HepG2 (cell line): ENCODE measurements around the gene SSBP2. TPM values are rescaled to one million over a fixed set of nuclear protein-coding genes. Genes with fewer than 3 reads are reported as not detected.

ENCODE experiments used
- BHLHE40 ChIP-seq: IDR thresholded peaks from 2 replicates; pipeline ENCODE4 v1.6.1; 2011; ENCODE audit warnings: low read length, improper control_type of control experiment
- CC2D1A ChIP-seq: sonication (generic); formaldehyde crosslinking; IDR thresholded peaks from 2 replicates; pipeline ENCODE4 v1.8.1; 2023; ENCODE audit warnings: mild to moderate bottlenecking, missing genetic modification reagents
- CEBPB ChIP-seq: IDR thresholded peaks from 2 replicates; pipeline ENCODE4 v1.6.1; 2011; ENCODE audit warnings: low read depth, low read length, improper control_type of control experiment, borderline replicate concordance
- CREB1 ChIP-seq, 2 experiments: fragments of 450-650 bp in 1 of 2; IDR thresholded peaks; 2 replicates each; pipeline ENCODE4 v1.6.1; 2016 to 2017; ENCODE audit warnings: control low read depth in 1 of 2, mild to moderate bottlenecking in 1 of 2, missing compliant biosample characterization in 1 of 2, missing genetic modification characterization in 1 of 2
- ELF4 ChIP-seq: sonication (generic); formaldehyde crosslinking; IDR thresholded peaks from 2 replicates; pipeline ENCODE4 v1.5.0; 2020; ENCODE audit warnings: missing genetic modification reagents, mild to moderate bottlenecking, moderate library complexity, borderline replicate concordance
- FOXC1 ChIP-seq: sonication (generic); formaldehyde crosslinking; IDR thresholded peaks from 2 replicates; pipeline ENCODE4 v1.8.0; 2022; ENCODE audit warnings: mild to moderate bottlenecking, missing genetic modification reagents, borderline replicate concordance
- FOXO1 ChIP-seq: sonication (generic); formaldehyde crosslinking; IDR thresholded peaks from 2 replicates; pipeline ENCODE4 v1.4.0; 2020; ENCODE audit warnings: missing genetic modification reagents
- GFI1 ChIP-seq: sonication (generic); formaldehyde crosslinking; IDR thresholded peaks from 2 replicates; pipeline ENCODE4 v1.5.0; 2020; ENCODE audit warnings: missing genetic modification reagents, mild to moderate bottlenecking, borderline replicate concordance
- MXD4 ChIP-seq: IDR thresholded peaks from 2 replicates; pipeline ENCODE4 v1.6.1; 2016; ENCODE audit warnings: mild to moderate bottlenecking, missing biosample characterization, missing genetic modification reagents
- NAIF1 ChIP-seq: sonication (generic); formaldehyde crosslinking; IDR thresholded peaks from 2 replicates; pipeline ENCODE4 v1.5.0; 2020; ENCODE audit warnings: mild to moderate bottlenecking, missing genetic modification reagents, borderline replicate concordance
- POLR2AphosphoS2 ChIP-seq: IDR thresholded peaks from 2 replicates; pipeline ENCODE4 v1.6.1; 2011; ENCODE audit warnings: low read depth, low read length, improper control_type of control experiment
- RXRB ChIP-seq: IDR thresholded peaks from 2 replicates; pipeline ENCODE4 v1.6.1; 2016; ENCODE audit warnings: borderline replicate concordance, missing genetic modification reagents, missing compliant biosample characterization
- SSRP1 ChIP-seq: IDR thresholded peaks from 2 replicates; pipeline ENCODE4 v1.6.1; 2016; ENCODE audit warnings: control low read depth
- U2AF2 ChIP-seq: fragments of 200-400 bp; formaldehyde crosslinking; IDR thresholded peaks from 2 replicates; pipeline ENCODE4 v1.6.1; 2017; ENCODE audit warnings: low read depth, mild to moderate bottlenecking, low read length
- ZNF549 ChIP-seq: sonication (generic); formaldehyde crosslinking; IDR thresholded peaks from 2 replicates; pipeline ENCODE4 v1.5.0; 2020; ENCODE audit warnings: missing genetic modification reagents
- ZNF598 ChIP-seq: sonication (generic); formaldehyde crosslinking; IDR thresholded peaks from 2 replicates; pipeline ENCODE4 v1.5.1; 2020; ENCODE audit warnings: mild to moderate bottlenecking, missing genetic modification reagents, borderline replicate concordance
- ZNF777 ChIP-seq: sonication (generic); formaldehyde crosslinking; IDR thresholded peaks from 2 replicates; pipeline ENCODE4 v1.4.0; 2020; ENCODE audit warnings: missing genetic modification reagents
- ZNF878 ChIP-seq: sonication (generic); formaldehyde crosslinking; IDR thresholded peaks from 2 replicates; pipeline ENCODE4 v1.8.1; 2023; ENCODE audit warnings: mild to moderate bottlenecking, missing genetic modification reagents, moderate library complexity
- polyA plus RNA-seq, 8 experiments: library from polyadenylated mRNA; depleted of rRNA in 3 of 8; stranded (reverse) in 7 of 8; unstranded in 1 of 8; fragments of >200 nt; fragmentation: Illumina TruSeq in 4 of 8; extraction: Trizol in 4 of 8; gene quantifications; 2 replicates each; pipeline versions ENCODE4 v1.2.1 to v1.2.3, GENCODE V29; 2011 to 2016; ENCODE audit warnings: low read depth in 4 of 8, missing spikeins in 1 of 8, mixed read lengths in 1 of 8; ENCODE audit not compliant: insufficient read depth in 1 of 8
- total RNA-seq, 5 experiments: library from RNA; depleted of rRNA; stranded (reverse); fragments of >200 nt; fragmentation: Illumina TruSeq; extraction: Trizol; gene quantifications; 2 replicates each; pipeline ENCODE4 v1.2.3, GENCODE V29; 2016; ENCODE audit warnings: low read depth in 1 of 5
- TF ChIP-seq, protein P1 (sequence below): sonication (generic); formaldehyde crosslinking; IDR thresholded peaks from 2 replicates; pipeline ENCODE4 v1.8.0; 2022; ENCODE audit warnings: mild to moderate bottlenecking, missing genetic modification reagents, moderate library complexity
- TF ChIP-seq, protein P2 (sequence below): sonication (generic); formaldehyde crosslinking; IDR thresholded peaks from 2 replicates; pipeline ENCODE4 v1.5.1; 2020; ENCODE audit warnings: missing genetic modification reagents, mild to moderate bottlenecking, borderline replicate concordance
- TF ChIP-seq, protein P3 (sequence below): sonication (generic); formaldehyde crosslinking; IDR thresholded peaks from 2 replicates; pipeline ENCODE4 v1.4.0; 2020; ENCODE audit warnings: mild to moderate bottlenecking, missing genetic modification reagents
- TF ChIP-seq, protein P4 (sequence below): sonication (generic); formaldehyde crosslinking; IDR thresholded peaks from 2 replicates; pipeline ENCODE4 v1.4.0; 2020; ENCODE audit warnings: mild to moderate bottlenecking, low read depth, missing genetic modification reagents
- TF ChIP-seq, protein P5 (sequence below): sonication (generic); formaldehyde crosslinking; IDR thresholded peaks from 2 replicates; pipeline ENCODE4 v1.4.0; 2020; ENCODE audit warnings: low read depth, mild to moderate bottlenecking, missing genetic modification reagents
- TF ChIP-seq, protein P6 (sequence below): sonication (generic); formaldehyde crosslinking; IDR thresholded peaks from 2 replicates; pipeline ENCODE4 v1.9.0; 2022; ENCODE audit warnings: missing genetic modification reagents, mild to moderate bottlenecking, borderline replicate concordance

The SSBP2 gene
- total and polyA plus RNA-seq, 2 of the 13 experiments (the other 11 are each of a cell fraction or from before 2014, with no cell fraction given): 0.16 TPM; not detected in 1

DNA sequence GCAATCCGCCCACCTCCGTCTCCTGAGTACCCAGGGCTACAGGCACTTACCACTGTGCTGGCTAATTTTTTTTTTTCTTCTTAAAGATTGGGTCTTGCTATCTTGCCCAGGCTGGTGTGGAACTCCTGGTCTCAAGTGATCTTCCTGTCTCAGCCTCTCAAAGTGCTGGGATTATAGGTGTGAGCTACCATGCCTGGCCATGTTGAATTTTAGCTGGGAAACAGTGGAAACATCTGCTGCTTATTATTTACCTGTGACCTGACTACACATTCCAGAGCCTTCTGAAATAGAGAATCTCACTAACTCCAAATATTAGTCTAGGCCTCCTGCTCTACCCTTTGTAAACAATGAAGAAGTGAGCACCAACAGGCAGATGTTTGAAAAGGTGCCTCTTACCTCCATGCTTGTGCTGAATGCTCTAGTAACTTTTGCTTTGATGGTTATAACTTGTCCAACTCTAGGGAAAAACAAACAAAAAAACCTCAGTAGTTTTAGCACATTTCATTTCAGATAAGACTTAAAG is 379.5 kb downstream of the SSBP2 start (continued):
- TF ChIP-seq FOXC1 (CRISPR knock-in tag): no peak
- TF ChIP-seq, protein P1, sequence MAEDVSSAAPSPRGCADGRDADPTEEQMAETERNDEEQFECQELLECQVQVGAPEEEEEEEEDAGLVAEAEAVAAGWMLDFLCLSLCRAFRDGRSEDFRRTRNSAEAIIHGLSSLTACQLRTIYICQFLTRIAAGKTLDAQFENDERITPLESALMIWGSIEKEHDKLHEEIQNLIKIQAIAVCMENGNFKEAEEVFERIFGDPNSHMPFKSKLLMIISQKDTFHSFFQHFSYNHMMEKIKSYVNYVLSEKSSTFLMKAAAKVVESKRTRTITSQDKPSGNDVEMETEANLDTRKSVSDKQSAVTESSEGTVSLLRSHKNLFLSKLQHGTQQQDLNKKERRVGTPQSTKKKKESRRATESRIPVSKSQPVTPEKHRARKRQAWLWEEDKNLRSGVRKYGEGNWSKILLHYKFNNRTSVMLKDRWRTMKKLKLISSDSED (CRISPR knock-in tag): no peak
- TF ChIP-seq CEBPB: no peak
- TF ChIP-seq ZNF878 (CRISPR knock-in tag): peak; percentile 75; the same call in 1 of the 2 replicates
- TF ChIP-seq POLR2AphosphoS2: no peak
- TF ChIP-seq, protein P2, sequence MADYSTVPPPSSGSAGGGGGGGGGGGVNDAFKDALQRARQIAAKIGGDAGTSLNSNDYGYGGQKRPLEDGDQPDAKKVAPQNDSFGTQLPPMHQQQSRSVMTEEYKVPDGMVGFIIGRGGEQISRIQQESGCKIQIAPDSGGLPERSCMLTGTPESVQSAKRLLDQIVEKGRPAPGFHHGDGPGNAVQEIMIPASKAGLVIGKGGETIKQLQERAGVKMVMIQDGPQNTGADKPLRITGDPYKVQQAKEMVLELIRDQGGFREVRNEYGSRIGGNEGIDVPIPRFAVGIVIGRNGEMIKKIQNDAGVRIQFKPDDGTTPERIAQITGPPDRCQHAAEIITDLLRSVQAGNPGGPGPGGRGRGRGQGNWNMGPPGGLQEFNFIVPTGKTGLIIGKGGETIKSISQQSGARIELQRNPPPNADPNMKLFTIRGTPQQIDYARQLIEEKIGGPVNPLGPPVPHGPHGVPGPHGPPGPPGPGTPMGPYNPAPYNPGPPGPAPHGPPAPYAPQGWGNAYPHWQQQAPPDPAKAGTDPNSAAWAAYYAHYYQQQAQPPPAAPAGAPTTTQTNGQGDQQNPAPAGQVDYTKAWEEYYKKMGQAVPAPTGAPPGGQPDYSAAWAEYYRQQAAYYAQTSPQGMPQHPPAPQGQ (CRISPR knock-in tag): no peak
- TF ChIP-seq SSRP1 (CRISPR knock-in tag): no peak
- no peak for TF ChIP-seq ZNF598
- peak; percentile 83 for TF ChIP-seq RXRB
- TF ChIP-seq, protein P3, sequence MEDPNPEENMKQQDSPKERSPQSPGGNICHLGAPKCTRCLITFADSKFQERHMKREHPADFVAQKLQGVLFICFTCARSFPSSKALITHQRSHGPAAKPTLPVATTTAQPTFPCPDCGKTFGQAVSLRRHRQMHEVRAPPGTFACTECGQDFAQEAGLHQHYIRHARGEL (CRISPR knock-in tag): no peak
- no peak for TF ChIP-seq ZNF549
- TF ChIP-seq, protein P4, sequence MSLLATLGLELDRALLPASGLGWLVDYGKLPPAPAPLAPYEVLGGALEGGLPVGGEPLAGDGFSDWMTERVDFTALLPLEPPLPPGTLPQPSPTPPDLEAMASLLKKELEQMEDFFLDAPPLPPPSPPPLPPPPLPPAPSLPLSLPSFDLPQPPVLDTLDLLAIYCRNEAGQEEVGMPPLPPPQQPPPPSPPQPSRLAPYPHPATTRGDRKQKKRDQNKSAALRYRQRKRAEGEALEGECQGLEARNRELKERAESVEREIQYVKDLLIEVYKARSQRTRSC (CRISPR knock-in tag): no peak
- no peak for TF ChIP-seq BHLHE40
- TF ChIP-seq MXD4 (CRISPR knock-in tag): no peak
- no peak for TF ChIP-seq ELF4 (CRISPR knock-in tag)
- TF ChIP-seq ZNF777 (CRISPR knock-in tag): no peak
- TF ChIP-seq CREB1 (IDR thresholded peaks at IDR 0.05): no peak
- peak; percentile 62 for TF ChIP-seq CREB1 (CRISPR knock-in tag; IDR thresholded peaks at IDR 0.05)
- peak; percentile 50; the same call in 1 of the 2 replicates for TF ChIP-seq NAIF1 (CRISPR knock-in tag)
- TF ChIP-seq CC2D1A (CRISPR knock-in tag): no peak
- no peak for TF ChIP-seq U2AF2
- TF ChIP-seq FOXO1 (CRISPR knock-in tag): peak; percentile 81; the same call in 1 of the 2 replicates
- TF ChIP-seq GFI1 (CRISPR knock-in tag): peak; percentile 88
- TF ChIP-seq, protein P5, sequence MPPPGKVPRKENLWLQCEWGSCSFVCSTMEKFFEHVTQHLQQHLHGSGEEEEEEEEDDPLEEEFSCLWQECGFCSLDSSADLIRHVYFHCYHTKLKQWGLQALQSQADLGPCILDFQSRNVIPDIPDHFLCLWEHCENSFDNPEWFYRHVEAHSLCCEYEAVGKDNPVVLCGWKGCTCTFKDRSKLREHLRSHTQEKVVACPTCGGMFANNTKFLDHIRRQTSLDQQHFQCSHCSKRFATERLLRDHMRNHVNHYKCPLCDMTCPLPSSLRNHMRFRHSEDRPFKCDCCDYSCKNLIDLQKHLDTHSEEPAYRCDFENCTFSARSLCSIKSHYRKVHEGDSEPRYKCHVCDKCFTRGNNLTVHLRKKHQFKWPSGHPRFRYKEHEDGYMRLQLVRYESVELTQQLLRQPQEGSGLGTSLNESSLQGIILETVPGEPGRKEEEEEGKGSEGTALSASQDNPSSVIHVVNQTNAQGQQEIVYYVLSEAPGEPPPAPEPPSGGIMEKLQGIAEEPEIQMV (CRISPR knock-in tag): no peak
- TF ChIP-seq, protein P6, sequence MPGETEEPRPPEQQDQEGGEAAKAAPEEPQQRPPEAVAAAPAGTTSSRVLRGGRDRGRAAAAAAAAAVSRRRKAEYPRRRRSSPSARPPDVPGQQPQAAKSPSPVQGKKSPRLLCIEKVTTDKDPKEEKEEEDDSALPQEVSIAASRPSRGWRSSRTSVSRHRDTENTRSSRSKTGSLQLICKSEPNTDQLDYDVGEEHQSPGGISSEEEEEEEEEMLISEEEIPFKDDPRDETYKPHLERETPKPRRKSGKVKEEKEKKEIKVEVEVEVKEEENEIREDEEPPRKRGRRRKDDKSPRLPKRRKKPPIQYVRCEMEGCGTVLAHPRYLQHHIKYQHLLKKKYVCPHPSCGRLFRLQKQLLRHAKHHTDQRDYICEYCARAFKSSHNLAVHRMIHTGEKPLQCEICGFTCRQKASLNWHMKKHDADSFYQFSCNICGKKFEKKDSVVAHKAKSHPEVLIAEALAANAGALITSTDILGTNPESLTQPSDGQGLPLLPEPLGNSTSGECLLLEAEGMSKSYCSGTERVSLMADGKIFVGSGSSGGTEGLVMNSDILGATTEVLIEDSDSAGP: no peak
